RPMI7951 (cell line): ENCODE results near the gene SLC18A2. TPM values are rescaled to one million over a fixed set of nuclear protein-coding genes. Genes with fewer than 3 reads are reported as not detected.

Source experiments
- DNase-seq: peaks from one replicate; pipeline ENCODE4 v3.0.0-alpha.2; 2012; ENCODE audit warnings: low read depth
- total RNA-seq: library from RNA; depleted of rRNA; stranded (reverse); fragments of >200 nt; shearing (Covaris generic); gene quantifications from 2 replicates; pipeline ENCODE4 v1.2.3, GENCODE V29; 2014; rRNA removed

SLC18A2 gene
- total RNA-seq, 1 experiment from 2014 or later, result not detected

DNA sequence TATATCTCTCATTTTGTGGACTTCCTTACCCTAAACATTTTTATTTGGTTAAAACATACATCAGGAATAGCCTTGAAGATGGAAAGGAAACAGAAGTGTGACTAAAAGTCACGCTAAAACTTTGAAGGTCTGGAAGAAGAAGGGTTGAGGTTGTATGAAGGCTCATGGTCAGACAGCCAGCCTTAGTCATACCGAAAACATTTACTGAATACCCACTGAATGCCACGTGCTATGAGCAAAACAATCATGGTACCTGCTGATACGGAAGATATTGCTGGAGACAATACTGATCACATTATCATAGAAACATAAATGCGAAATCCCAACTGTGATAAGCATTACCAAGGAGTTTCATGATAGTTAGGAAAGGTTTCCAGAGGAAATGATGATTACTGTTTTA is 70.3 kb downstream of the SLC18A2 start:
- DNase-seq, result peak; percentile 18

DNA sequence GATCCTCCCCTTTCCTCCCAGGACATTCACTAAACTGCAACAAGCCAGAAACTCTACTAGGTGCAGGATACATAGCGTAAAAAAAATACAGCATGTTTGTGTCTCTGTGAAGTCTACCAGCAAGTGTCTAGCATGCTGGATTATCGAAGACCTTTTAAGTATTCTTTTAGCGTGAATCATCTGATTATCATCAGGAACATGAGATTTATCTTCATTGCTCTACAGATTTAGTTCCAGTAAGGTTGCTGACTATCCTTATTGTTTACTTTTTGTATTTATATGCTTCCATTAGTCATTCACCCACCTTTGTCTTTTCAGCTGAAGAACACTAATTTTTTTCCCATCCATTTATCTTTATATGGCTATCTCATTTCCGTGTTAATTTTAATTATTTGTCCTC is 71.5 kb downstream of the SLC18A2 start:
- no peak for DNase-seq

DNA sequence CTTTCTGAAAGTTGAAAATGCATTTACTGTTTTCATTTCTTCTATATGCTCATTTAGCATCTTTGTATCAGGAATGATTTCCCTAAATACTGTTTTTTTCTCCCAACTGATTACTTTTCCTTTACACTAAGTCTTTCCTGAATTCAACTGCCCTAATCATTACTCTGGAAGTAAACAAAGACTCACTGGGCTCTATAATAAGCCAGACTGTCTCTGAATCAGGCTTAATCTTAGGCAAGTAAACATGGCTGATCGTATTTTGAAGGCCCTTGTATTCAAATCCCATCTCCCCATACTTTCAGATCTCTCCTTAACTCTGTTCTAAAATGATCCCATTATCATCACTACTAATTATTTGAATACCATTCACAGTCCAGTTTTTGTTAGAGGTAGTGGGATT is 72.7 kb downstream of the SLC18A2 start:
- DNase-seq, result no peak

DNA sequence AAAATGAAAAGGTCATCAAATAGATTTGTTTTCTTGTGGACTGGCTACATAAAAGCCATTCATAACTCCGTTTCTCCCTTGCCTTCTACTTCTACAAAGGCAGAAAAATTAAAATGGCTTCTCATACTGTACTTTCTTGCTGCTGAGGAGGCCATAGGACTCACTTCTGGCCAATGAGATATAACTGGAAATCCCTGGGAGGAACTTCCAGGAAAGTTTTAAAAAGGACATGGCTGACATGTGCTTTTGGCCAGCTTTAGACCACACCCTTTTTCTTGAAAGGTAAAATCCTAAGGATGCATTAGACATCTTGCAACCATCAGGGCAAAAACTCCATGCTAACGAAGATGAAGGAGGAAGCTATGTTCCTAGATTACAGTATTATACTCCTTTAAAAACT is 75.8 kb downstream of the SLC18A2 start:
- DNase-seq, result no peak

DNA sequence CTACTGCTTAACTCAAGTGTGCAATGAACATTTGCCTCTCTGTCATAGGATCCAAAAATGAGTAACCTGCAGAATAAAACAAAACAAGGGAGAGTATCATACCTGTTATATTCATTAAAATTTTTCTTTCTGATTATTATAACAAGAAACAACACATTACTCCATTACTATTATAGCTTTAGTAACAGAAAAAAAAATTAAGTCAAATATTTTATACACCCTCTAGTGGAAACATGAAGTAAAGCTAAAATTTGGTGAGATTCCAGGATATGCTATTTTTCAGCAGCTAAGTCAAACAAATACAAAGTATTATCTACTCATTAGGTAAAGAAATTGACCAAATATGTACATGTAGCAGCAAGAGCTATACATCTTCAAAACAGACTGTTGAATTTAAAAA is 78.0 kb downstream of the SLC18A2 start:
- DNase-seq, result no peak

DNA sequence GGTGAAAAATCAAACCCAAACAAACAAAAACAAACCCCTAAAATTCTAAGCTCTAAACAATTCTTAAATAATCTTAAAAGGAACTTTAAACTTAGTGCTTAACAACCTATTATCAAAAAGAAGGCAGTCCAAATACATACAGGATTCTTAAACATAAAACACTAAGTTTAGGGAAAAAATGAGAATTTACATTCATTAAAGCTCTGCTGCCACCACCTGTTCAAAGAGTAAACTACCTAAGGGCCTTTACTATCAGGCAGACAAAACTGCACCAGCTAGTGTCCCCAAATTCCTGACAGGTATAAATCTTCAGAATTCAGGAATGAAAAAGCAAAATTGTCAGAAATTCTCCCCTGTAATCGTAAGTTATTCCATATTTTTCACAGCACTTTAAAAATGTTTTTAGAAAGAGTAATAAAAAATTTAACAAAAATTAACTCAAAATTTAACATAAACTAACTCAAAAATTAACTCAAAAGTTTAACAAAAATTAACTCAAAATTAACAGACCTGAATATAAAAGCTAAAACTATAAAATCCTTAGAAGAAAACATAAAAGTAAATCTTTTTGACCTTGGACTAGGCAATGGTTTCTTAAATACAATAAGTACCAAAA is 79.2 kb downstream of the SLC18A2 start:
- peak; percentile 14 for DNase-seq

DNA sequence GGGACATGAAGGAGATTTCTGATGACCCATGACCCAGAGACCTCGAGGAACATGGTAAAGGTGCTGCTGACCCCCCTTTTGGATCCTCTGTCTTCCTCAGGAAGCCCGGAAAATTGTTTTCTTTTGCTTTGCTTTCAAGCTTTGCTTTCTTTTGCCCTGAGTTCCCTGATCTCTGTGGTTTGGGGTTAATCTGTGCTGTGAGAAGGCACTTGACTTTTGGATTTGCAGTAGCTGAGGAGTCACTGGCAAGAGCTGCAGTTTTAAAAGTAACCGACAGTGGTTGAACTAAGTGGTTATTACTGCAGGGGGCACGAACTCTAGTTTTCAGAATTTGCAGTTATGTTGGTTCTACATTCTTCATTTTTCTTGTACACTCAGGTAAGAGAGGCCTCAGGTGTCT is 81.3 kb downstream of the SLC18A2 start:
- no peak for DNase-seq

DNA sequence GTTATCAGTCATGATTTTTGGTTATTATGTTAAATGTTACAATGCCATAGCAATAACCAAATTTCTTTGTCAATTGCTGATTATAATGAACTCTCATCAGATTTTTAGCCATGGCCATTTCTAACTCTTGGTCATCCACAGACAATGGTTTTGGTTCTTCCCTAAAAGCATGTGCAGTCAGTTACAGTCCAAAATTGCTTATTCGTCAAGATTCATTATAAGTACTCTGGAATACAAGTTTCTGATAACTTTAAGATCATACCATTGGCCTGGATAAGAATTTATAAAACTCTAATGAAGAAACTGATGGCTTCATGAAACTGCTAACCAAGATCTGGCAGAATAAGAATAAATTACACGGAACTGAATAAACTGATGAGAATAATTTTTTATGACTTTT is 83.5 kb downstream of the SLC18A2 start:
- DNase-seq, result no peak

DNA sequence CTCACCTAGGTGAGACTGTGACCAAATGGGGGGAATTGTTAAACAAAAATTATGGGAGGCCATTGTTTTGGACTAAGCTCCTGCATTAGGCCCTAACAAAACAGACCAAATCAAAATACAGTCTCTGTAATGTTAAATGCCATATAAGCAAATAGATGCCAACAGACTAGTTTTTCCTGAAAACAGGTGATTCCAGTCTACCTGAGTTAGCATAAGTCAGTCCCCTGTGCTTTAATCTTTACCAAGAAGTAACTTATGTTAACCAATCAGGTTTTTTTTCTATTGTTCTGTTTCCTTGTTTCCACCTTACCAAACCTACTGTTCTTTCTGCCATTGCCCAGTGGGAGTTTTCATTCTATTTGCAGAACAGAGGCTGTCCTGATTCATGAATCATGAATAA is 86.3 kb downstream of the SLC18A2 start:
- DNase-seq, result no peak

Other genes starting within 250 kb of the SLC18A2 start
- gene SHTN1, start 235.9 kb upstream of the SLC18A2 start, total RNA-seq, result 3.4 and 3.6 TPM in 2 replicates
- not detected in 2 replicates for gene VAX1, start 102.8 kb upstream of the SLC18A2 start, total RNA-seq
- not detected in 2 replicates for gene KCNK18, start 43.6 kb upstream of the SLC18A2 start, total RNA-seq
- gene PDZD8, start 134.3 kb downstream of the SLC18A2 start, total RNA-seq, result 8.5 and 11.9 TPM in 2 replicates